GM19328 (cell line): Measurements from ENCODE around the gene KIF19.

Source experiments
- ATAC-seq: cut with Tn5 transposase; IDR thresholded peaks from one replicate; pipeline ENCODE4 v1.9.1; 2021; ENCODE audit warnings: mild to moderate bottlenecking, moderate library complexity; ENCODE audit not compliant: unreplicated experiment

Gene KIF19

GRCh38 chr17:74361230-74362068 is 35.4 kb downstream of the KIF19 start, which contains the start of gene BTBD17:
BTBD17 (minus strand) TSS chr17:74361868; CDS start chr17:74361819, 49 bp downstream.
- no peak for ATAC-seq

- no peak for ATAC-seq
Observed at GRCh38 chr17:74362069-74362405, 36.0 kb downstream of the KIF19 start.

GRCh38 chr17:74362810-74363498 is 36.9 kb downstream of the KIF19 start:
- ATAC-seq = no peak

DNA sequence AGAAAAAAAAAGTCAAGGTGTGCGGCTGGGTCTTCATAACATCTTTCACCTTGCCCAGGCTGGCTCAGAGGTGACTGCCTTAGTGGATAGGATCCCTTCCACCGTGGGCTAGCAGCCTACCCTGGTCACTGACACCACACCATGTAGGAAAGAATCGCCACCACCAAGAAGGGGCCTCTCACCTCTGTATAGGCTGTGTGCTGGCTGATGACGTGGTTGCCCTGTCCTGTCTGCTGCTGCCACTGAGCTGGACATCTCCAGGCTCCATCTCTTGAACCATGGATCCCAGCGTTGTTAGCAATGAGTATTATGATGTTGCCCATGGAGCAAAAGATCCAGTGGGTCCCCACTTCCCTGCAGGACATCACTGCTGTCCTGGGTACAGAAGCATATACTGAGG is 41.2 kb downstream of the KIF19 start, which contains the start of gene GPR142:
TSS of gene GPR142 (plus strand) at position 301 of the 400 bp plus-strand sequence. CDS start 2,035 bp downstream, outside the sequence.
- no peak for ATAC-seq

DNA sequence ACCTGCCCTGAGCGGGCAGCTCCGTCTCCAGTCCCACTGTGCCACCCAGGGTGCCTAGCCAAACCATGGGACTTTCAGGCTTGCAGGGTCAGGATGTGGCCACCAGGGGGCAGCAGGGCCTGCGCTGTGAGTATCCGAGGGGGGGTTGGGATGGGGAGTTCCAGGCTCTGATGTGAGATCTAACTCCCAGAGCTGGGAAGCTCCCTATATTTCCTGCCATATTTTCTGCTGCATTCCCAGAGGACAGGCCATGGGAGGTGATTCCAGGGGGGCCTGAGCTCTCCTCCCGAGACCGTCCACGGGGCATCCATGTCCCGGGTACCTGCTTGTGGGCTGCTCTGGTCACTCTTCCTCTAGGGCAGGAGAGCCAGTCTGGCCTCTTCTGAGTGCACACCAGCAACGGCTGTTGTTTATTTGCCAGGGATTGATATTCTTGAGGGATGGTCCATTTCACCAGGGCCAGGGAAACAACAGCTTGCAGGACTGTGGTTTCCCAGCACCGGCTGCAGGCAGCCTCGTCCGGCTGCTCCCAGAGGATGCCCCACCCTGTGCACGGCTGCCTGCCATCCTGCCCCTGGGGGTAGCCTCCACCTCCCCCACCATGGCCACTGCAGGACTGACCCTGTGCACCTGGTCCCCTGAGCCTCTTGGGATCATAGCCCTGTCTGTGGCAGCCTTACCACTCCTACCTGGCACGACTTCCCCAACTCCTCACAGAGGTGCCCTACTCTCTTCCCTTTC is 42.5 kb downstream of the KIF19 start:
- ATAC-seq = no peak

GRCh38 chr17:74369221-74369620 is 43.2 kb downstream of the KIF19 start:
- ATAC-seq = no peak

DNA sequence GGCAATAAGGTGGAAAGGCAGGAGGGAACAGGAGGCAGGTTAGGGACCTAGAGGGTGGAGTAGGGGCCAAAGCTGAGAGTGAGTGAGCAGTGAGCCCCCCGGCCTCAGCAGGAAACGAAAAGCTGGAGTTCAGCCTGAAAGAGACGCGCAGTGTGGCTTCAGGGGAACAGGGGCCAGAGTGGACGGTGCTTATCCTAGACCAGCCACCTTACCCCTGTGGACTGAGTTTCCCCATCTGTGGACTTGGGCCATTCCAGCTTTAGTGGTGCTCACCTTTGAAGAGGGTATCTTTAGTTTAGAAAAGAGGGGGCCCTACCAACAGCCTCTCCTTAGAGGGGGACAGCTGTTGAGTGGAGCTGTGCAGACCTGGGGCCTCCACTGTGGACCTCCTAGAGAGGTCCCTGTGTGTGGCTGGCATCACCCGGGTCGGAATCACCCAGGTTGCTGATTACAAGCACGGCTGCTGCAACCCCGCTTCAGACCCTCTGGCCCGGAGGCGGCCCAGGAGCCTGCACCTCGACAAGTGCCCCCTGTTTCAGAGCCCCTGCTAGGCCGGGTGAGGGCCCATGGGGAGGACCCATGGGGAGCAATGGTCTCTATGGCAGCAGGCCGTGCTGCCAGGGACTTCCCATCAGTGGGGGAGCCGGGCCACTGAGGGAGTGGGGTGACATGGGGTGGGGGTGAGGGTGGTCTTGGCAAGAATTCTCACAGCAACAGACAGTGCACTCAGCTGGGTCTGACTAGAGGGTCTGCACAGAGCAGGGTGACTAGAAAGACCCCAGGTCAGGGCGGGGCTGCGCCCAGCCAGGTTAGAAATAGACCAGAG is 43.9 kb downstream of the KIF19 start:
- no peak for ATAC-seq

GRCh38 chr17:74371653-74372147 is 45.7 kb downstream of the KIF19 start:
- no peak for ATAC-seq

- no peak for ATAC-seq
Observed at GRCh38 chr17:74372426-74372825, 46.4 kb downstream of the KIF19 start.

DNA sequence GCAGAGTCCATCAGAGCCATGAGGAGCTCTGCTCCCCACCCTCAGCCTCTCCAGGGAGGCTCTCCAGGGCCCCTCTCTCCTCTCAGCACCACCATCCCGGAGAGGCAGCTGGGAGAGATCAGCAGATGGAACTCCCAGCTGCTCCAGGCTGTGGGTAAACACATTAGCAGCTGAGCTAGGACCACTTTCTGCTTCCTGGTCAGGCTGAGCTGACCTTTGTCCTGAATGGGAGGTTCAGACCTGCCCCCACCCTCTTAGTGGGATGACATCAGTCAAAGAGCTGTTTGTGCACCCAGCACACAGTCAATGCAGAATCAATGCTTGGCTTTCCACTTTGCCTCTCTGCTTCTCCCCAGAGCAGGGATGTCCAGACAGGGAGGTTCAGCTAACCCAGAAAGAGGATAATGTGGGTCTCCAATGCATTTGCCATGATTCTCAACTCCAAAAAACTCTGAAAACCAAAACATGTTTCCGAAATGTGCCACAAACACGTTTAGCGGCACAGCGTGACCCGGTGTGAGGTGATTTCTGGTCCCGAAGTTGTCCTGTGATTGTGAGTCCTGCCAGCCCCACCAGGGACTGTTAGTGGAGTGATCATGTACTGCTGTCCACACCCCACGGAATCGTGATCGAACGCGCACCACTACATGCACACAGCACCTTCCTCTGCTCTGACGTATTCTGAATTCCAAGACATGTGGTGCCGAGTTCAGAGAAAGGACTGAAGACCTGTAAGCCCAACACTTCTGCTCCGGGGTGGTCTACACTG is 48.0 kb downstream of the KIF19 start:
- no peak for ATAC-seq

GRCh38 chr17:74374858-74375257 is 48.8 kb downstream of the KIF19 start:
- no peak for ATAC-seq

DNA sequence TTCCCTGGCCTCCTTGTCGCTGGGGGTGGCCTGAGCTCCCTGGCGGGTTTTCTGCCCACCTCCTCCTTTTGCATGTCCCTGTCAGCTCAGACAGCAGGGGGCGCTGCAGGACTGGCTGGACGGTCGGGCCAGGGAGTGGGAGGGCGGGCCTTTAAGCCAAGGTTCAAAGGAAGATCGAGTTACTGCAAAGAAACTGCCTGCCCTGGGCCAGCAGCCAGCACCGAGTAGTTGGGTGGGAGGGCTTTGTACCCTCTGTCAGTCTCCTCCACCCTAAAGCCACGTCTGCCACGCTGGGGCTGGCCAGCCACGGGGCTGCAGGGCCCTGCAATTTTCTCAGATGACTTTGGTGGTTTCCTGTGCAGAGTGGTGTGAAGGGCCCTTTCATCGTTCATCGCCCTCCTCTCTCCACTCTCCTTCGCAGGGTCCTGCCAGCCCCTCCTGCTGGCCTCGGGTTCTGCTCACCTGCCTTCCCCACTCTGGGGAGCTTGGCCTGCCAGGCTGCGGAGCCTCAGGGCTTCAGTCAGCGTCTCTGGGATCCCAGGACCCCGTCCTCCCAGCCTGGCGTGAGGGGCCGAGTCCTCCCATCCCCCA is 53.6 kb downstream of the KIF19 start:
- no peak for ATAC-seq

- no peak for ATAC-seq
Observed at GRCh38 chr17:74380086-74380958, 54.3 kb downstream of the KIF19 start.

GRCh38 chr17:74380959-74381808 is 55.2 kb downstream of the KIF19 start:
- no peak for ATAC-seq

DNA sequence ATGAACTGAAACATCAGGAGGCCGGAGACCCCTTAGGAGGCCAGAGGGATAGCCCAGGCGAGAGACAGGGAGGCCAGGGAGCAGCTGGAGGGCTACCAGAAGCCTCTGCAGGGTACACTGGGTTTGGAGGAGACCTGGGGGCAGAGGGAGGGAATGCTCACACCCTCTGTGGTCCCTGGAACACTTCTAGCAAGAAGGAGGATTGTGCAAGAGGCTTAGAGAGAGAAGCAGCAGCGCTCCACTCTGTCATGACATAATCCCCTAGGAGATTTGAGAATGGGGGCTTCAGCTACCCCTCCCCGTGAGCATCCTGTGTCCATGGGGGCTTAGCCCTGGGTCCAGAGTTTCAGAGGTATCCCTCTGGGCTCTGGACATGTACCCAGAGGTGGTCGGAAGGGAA is 57.1 kb downstream of the KIF19 start:
- ATAC-seq = no peak

GRCh38 chr17:74385201-74385600 is 59.2 kb downstream of the KIF19 start:
- ATAC-seq = no peak

DNA sequence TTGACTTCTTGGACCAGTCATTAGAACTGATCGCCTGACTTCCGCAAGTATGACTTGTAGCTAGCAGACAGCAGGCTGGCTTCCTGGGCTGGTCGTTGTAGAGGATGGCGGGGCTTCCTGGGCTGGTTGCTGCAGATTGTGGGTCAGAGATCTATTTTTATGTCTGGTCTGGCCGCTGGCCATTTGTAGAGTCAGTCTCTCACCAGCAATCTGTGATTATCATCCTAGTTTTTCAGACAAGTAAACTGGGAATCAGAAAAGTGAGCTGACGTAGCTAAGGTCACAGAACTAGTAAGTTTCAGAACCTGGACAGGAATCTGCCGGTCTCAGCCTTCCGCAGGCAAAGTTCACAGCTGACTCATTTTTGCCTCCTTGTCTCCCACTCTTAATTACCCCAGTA is 60.4 kb downstream of the KIF19 start:
- ATAC-seq = no peak
